SK-N-SH (cell line): ENCODE data around the gene COX6A1. TPM values are rescaled to one million over a fixed set of nuclear protein-coding genes. Genes with fewer than 3 reads are reported as not detected.
"Not testable (repeated sequence)": the region's sequence is repeated elsewhere in the genome, so short reads cannot be mapped to it uniquely, and the experiment has no call there.

Experiments used
- CTCF ChIA-PET: fragments of 300-600, 350-600 bp; formaldehyde crosslinking; extraction: SDS; loops from one replicate; lab custom pipeline; 2021; lab: Yijun Ruan, JAX
- POLR2A ChIA-PET: fragments of 350-600 bp; sonication (Branson Sonifier 250); formaldehyde crosslinking; extraction: SDS; loops from one replicate; lab custom pipeline; 2020; ENCODE audit warnings: antibody characterized with exemption, inconsistent platforms; lab: Yijun Ruan, JAX
- DNase-seq: peaks from one replicate; pipeline ENCODE4 v3.0.0; 2012
- H2AFZ ChIP-seq: fragments of 200-600 bp; sonication (generic); 2 replicates; pipeline ENCODE4 v1.8.1; 2016; ENCODE audit warnings: antibody characterized with exemption, mild to moderate bottlenecking, low read depth
- H3F3A ChIP-seq: fragments of 200-600 bp; sonication (generic); replicated peaks from 2 replicates; pipeline ENCODE3; 2016; ENCODE audit warnings: antibody characterized with exemption, mild to moderate bottlenecking; ENCODE audit not compliant: insufficient read depth
- H3K27ac ChIP-seq, 2 experiments: fragments of 200-500 bp in 1 of 2; fragments of 200-600 bp in 1 of 2; sonication (Bioruptor generic) in 1 of 2; sonication (generic), shearing (Covaris generic) in 1 of 2; 2 replicates each; pipeline versions ENCODE4 v1.5.1 to v1.6.1; 2014 to 2016; ENCODE audit warnings: low read depth in 2 of 2, inconsistent platforms in 1 of 2, low read length in 1 of 2, mild to moderate bottlenecking in 1 of 2, mixed read lengths in 1 of 2
- H3K27me3 ChIP-seq: fragments of 200-600 bp; sonication (generic), shearing (Covaris generic); 2 replicates; pipeline ENCODE4 v1.6.1; 2016; ENCODE audit warnings: mixed run types; ENCODE audit not compliant: insufficient read depth
- H3K36me3 ChIP-seq, 2 experiments: fragments of 200-500 bp in 1 of 2; fragments of 200-600 bp in 1 of 2; sonication (Bioruptor generic) in 1 of 2; sonication (generic) in 1 of 2; replicated peaks in 1 of 2; 2 replicates each; pipeline versions ENCODE3 to v1.5.1; 2014 to 2016; ENCODE audit warnings: low read length in 1 of 2, mild to moderate bottlenecking in 1 of 2; ENCODE audit not compliant: insufficient read depth in 2 of 2, control insufficient read depth in 1 of 2
- H3K4me1 ChIP-seq, 2 experiments: fragments of 200-500 bp in 1 of 2; fragments of 200-600 bp in 1 of 2; sonication (Bioruptor generic) in 1 of 2; sonication (generic), shearing (Covaris generic) in 1 of 2; 2 replicates each; pipeline versions ENCODE4 v1.5.1 to v1.6.1; 2014 to 2016; ENCODE audit warnings: low read depth in 1 of 2, low read length in 1 of 2, mixed run types in 1 of 2; ENCODE audit not compliant: insufficient read depth in 2 of 2, control insufficient read depth in 1 of 2
- H3K4me2 ChIP-seq: fragments of 200-600 bp; sonication (generic), shearing (Covaris generic); 2 replicates; pipeline ENCODE4 v1.6.1; 2017; ENCODE audit warnings: mixed run types
- H3K4me3 ChIP-seq, 2 experiments: fragments of 200-500 bp in 1 of 2; fragments of 200-600 bp in 1 of 2; sonication (Bioruptor generic) in 1 of 2; sonication (generic), shearing (Covaris generic) in 1 of 2; 2 replicates each; pipeline versions ENCODE4 v1.5.1 to v1.8.1; 2014 to 2016; ENCODE audit warnings: low read depth in 2 of 2, inconsistent platforms in 1 of 2, low read length in 1 of 2, mild to moderate bottlenecking in 1 of 2, mixed read lengths in 1 of 2, moderate library complexity in 1 of 2
- H3K79me2 ChIP-seq: fragments of 200-600 bp; sonication (generic); 2 replicates; pipeline ENCODE4 v1.8.1; 2017; ENCODE audit warnings: mild to moderate bottlenecking; ENCODE audit not compliant: insufficient read depth
- H3K9ac ChIP-seq: fragments of 200-600 bp; sonication (generic); 2 replicates; pipeline ENCODE4 v1.6.1; 2017; ENCODE audit warnings: mixed run types
- H3K9me2 ChIP-seq: fragments of 200-600 bp; sonication (generic); 2 replicates; pipeline ENCODE4 v1.6.1; 2017; ENCODE audit warnings: mixed run types
- H3K9me3 ChIP-seq: fragments of 200-600 bp; sonication (generic); 2 replicates; pipeline ENCODE4 v1.6.1; 2017; ENCODE audit warnings: mixed run types, mild to moderate bottlenecking, moderate library complexity
- H4K20me1 ChIP-seq: fragments of 200-600 bp; sonication (generic); 2 replicates; pipeline ENCODE4 v1.6.1; 2017; ENCODE audit warnings: mild to moderate bottlenecking, mixed run types; ENCODE audit not compliant: insufficient read depth
- CTCF ChIP-seq: fragments of 200-600 bp; sonication (generic); IDR thresholded peaks from 2 replicates; pipeline ENCODE4 v1.6.1; 2017; ENCODE audit warnings: antibody characterized with exemption, mild to moderate bottlenecking, moderate library complexity
- ELF1 ChIP-seq: IDR thresholded peaks from 2 replicates; pipeline ENCODE4 v1.4.0; 2012
- EP300 ChIP-seq, 2 experiments: IDR thresholded peaks; 2 replicates each; pipeline versions ENCODE4 v1.4.0 to v1.6.1; 2012; ENCODE audit warnings: borderline replicate concordance in 1 of 2, low read depth in 1 of 2, low read length in 1 of 2
- FOSL2 ChIP-seq: IDR thresholded peaks from 2 replicates; pipeline ENCODE4 v1.4.0; 2012; ENCODE audit warnings: low read depth, mild to moderate bottlenecking, moderate library complexity, borderline replicate concordance
- FOXJ3 ChIP-seq: sonication (generic); formaldehyde crosslinking; IDR thresholded peaks from 2 replicates; pipeline ENCODE4 v1.5.1; 2020; ENCODE audit warnings: mild to moderate bottlenecking, missing genetic modification reagents
- GABPA ChIP-seq: IDR thresholded peaks from 2 replicates; pipeline ENCODE4 v1.4.0; 2012; ENCODE audit warnings: low read depth, mild to moderate bottlenecking
- IRF3 ChIP-seq: fragments of 150-350 bp; IDR thresholded peaks from 2 replicates; pipeline ENCODE4 v1.6.1; 2016; ENCODE audit warnings: mild to moderate bottlenecking, low read depth, low read length
- RAD21 ChIP-seq: IDR thresholded peaks from 2 replicates; pipeline ENCODE4 v1.6.1; 2012; ENCODE audit warnings: mild to moderate bottlenecking, low read length
- RCOR1 ChIP-seq: fragments of 150-350 bp; IDR thresholded peaks from 2 replicates; pipeline ENCODE4 v1.6.1; 2017; ENCODE audit warnings: antibody characterized with exemption, low read length
- SIN3A ChIP-seq: IDR thresholded peaks from 2 replicates; pipeline ENCODE4 v1.6.1; 2012; ENCODE audit warnings: low read depth, mild to moderate bottlenecking, low read length, moderate library complexity, borderline replicate concordance
- TCF12 ChIP-seq: IDR thresholded peaks from 2 replicates; pipeline ENCODE4 v1.4.0; 2012
- USF1 ChIP-seq: IDR thresholded peaks from 2 replicates; pipeline ENCODE4 v1.4.0; 2012; ENCODE audit warnings: low read depth, borderline replicate concordance
- YY1 ChIP-seq: IDR thresholded peaks from 2 replicates; pipeline ENCODE4 v1.4.0; 2012; ENCODE audit warnings: low read depth, mild to moderate bottlenecking
- WGBS: methylation state at CpG from one replicate; pipeline ENCODE4 v1.1.6; 2017; ENCODE audit warnings: low lambda C conversion rate; 5-methylcytosine and 5-hydroxymethylcytosine counted together
- polyA plus RNA-seq, 3 experiments: library from polyadenylated mRNA; depleted of rRNA; stranded (reverse); fragments of >200 nt; gene quantifications; 2 replicates each; pipeline ENCODE4 v1.2.3, GENCODE V29; 2012

The COX6A1 gene
- polyA plus RNA-seq, 1 of the 3 experiments (the other 2 are of a cell fraction) = 1,199 TPM

- 85% methylated on average over 7 of the region's 7 CpGs for WGBS
- Histone ChIP-seq H3K9me2 (no peaks in the 10 kb centered on the region), H3K36me3 (peaks cover 0 to 4% of the 10 kb centered on the region in 2 experiments), H3K4me1 (peaks cover 0 to 6% of the 10 kb centered on the region in 2 experiments; a peak in 1 of 4 replicates), H3K4me2 (no peak overlapping the region), H2AFZ (no peak overlapping the region), H3K27ac (0 out of 4 replicates have a peak overlapping the region, but pooled peaks of 1 of the 2 experiments have one; percentile 2), H3K4me3 (no peak overlapping the region), H4K20me1 (no peaks in the 10 kb centered on the region), H3K79me2 (0 out of 2 replicates have a peak, but pooled peaks cover 4% of the 10 kb centered on the region), H3K9ac (no peak overlapping the region), H3K27me3 (no peaks in the 10 kb centered on the region), H3K9me3 (no peaks in the 10 kb centered on the region), H3F3A (no peaks in the 10 kb centered on the region)
- ChIA-PET CTCF (interaction anchor here (1.0 to 1.6 kb wide), 2 partner anchors 10 to 17 kb away, joined by 4 to 10 read pairs; partner anchors contain the start of genes DYNLL1 and SRSF9), POLR2A (interaction anchor here (0.6 to 1.4 kb wide), 2 partner anchors 9 to 48 kb away, joined by 3 to 10 read pairs; partner anchors contain the start of genes COX6A1 and DYNLL1)
- DNase-seq = peak; percentile 16
- no peak for TF ChIP-seq GABPA
- TF ChIP-seq EP300 (IDR thresholded peaks at IDR 0.05; ENCODE audit: borderline replicate concordance in 1 of 2, low read depth in 1 of 2, low read length in 1 of 2) = peak in 1 of 2 experiments; percentile 59; a peak in 1 of 4 replicates
- TF ChIP-seq RCOR1 = 0 out of 2 replicates have a peak, but pooled peaks have one; percentile 20
Measured at GRCh38 chr12:120485961-120486881, 48.3 kb downstream of the COX6A1 start.

- not testable (repeated sequence) for H3K9me3 ChIP-seq, H3K9me2 ChIP-seq, H3K27me3 ChIP-seq, H3K4me2 ChIP-seq, H3K9ac ChIP-seq, H3K27ac ChIP-seq, DNase-seq, H2AFZ ChIP-seq, H3K79me2 ChIP-seq, H3K4me1 ChIP-seq, H4K20me1 ChIP-seq, H3F3A ChIP-seq, H3K4me3 ChIP-seq
- H3K36me3 ChIP-seq = peaks cover 0 to 11% of the 10 kb centered on the region in 2 experiments
- POLR2A ChIA-PET = interaction anchor here (1.3 kb wide), 1 partner anchor 9 kb away, joined by 6 read pairs; no protein-coding TSS in a partner anchor
- CTCF ChIA-PET = interaction anchor here (1.2 to 1.9 kb wide), 2 partner anchors 13 to 121 kb away, joined by 3 to 5 read pairs; no protein-coding TSS in a partner anchor
- 98% methylated on average over 7 of the region's 7 CpGs for WGBS
Measured at GRCh38 chr12:120487552-120487951, 49.6 kb downstream of the COX6A1 start.

GRCh38 chr12:120488057-120488640 lies 50.2 kb downstream of the COX6A1 start:
- Histone ChIP-seq H3K4me3 (no peak overlapping the region), H4K20me1 (no peaks in the 10 kb centered on the region), H3K27ac (no peak overlapping the region), H3K27me3 (no peaks in the 10 kb centered on the region), H3K79me2 (0 out of 2 replicates have a peak, but pooled peaks cover 4% of the 10 kb centered on the region), H3F3A (no peaks in the 10 kb centered on the region), H2AFZ (no peak overlapping the region), H3K4me1 (peaks cover 0 to 6% of the 10 kb centered on the region in 2 experiments; a peak in 1 of 4 replicates), H3K4me2 (no peak overlapping the region), H3K9ac (no peak overlapping the region), H3K9me3 (no peaks in the 10 kb centered on the region), H3K36me3 (peaks cover 0 to 11% of the 10 kb centered on the region in 2 experiments), H3K9me2 (no peaks in the 10 kb centered on the region)
- ChIA-PET POLR2A (interaction anchor here (1.3 kb wide), 1 partner anchor 9 kb away, joined by 6 read pairs; no protein-coding TSS in a partner anchor), CTCF (interaction anchor here (1.2 to 3.6 kb wide), 3 partner anchors 13 to 121 kb away, joined by 3 to 18 read pairs (median 5); partner anchors contain the start of gene SRSF9)
- DNase-seq = no peak
- WGBS = 75% methylated on average over 5 of the region's 5 CpGs
- no peak for TF ChIP-seq YY1
- TF ChIP-seq RAD21 = no peak
- no peak for TF ChIP-seq USF1
- TF ChIP-seq ELF1 = no peak
- no peak for TF ChIP-seq FOXJ3 (CRISPR knock-in tag)
- TF ChIP-seq TCF12 = no peak
- no peak for TF ChIP-seq IRF3
- TF ChIP-seq SIN3A = no peak
- TF ChIP-seq FOSL2 = no peak
- no peak for TF ChIP-seq CTCF
